OCI-LY1 (cell line): ENCODE results near the gene FARSB.

Experiments
- EZH2 ChIP-seq: fragments of 200-600 bp; sonication (generic), shearing (Covaris generic); IDR thresholded peaks from 2 replicates; pipeline ENCODE4 v1.8.0; 2017; ENCODE audit warnings: borderline replicate concordance, mixed run types, mild to moderate bottlenecking, antibody characterized with exemption, low read length, moderate library complexity, mixed read lengths
- TF ChIP-seq, protein P1 (sequence below): fragments of 200-600 bp; sonication (generic), shearing (Covaris generic); IDR thresholded peaks from 2 replicates; pipeline ENCODE4 v1.5.1; 2017; ENCODE audit warnings: mild to moderate bottlenecking, antibody characterized with exemption, low read length, moderate library complexity, mixed read lengths

DNA sequence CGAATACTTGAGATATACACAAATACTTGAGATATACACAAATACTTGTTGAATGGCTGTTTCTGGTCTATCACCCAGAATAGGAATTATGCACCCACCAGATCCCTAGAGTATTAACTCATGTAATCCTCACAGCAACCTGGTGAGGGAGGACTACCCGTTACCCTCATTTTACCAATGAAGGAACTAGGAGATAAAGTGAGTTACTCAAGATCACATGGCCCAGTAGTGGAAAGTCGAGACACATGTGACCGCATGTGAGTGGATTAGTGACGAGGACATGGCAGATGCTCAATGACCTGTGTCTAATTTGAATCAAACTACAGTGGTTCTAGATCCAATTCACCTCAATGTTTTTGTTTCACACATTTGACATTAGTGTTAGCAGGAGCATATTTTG is 18.0 kb upstream of the FARSB start:
- TF ChIP-seq, protein P1, sequence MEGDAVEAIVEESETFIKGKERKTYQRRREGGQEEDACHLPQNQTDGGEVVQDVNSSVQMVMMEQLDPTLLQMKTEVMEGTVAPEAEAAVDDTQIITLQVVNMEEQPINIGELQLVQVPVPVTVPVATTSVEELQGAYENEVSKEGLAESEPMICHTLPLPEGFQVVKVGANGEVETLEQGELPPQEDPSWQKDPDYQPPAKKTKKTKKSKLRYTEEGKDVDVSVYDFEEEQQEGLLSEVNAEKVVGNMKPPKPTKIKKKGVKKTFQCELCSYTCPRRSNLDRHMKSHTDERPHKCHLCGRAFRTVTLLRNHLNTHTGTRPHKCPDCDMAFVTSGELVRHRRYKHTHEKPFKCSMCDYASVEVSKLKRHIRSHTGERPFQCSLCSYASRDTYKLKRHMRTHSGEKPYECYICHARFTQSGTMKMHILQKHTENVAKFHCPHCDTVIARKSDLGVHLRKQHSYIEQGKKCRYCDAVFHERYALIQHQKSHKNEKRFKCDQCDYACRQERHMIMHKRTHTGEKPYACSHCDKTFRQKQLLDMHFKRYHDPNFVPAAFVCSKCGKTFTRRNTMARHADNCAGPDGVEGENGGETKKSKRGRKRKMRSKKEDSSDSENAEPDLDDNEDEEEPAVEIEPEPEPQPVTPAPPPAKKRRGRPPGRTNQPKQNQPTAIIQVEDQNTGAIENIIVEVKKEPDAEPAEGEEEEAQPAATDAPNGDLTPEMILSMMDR: no peak
- no peak for TF ChIP-seq EZH2
